Mucosa of descending colon (tissue), 3 donors: Measurements from ENCODE around the gene INO80. TPM values are rescaled to one million over a fixed set of nuclear protein-coding genes. Genes with fewer than 3 reads are reported as not detected.

ENCODE experiments used
- ATAC-seq: fragments of 200-7000 bp; cut with Tn5 transposase; one replicate; pipeline ENCODE4 v1.9.1; 2020; ENCODE audit warnings: mild to moderate bottlenecking, moderate library complexity
- DNase-seq, 3 donors: peaks; one replicate each; pipeline ENCODE4 v3.0.0-alpha.2; 2020
- H3K36me3 ChIP-seq: fragments of 200-600 bp; one replicate; pipeline ENCODE4 v1.8.0; 2021; ENCODE audit warnings: low read depth, mild to moderate bottlenecking
- H3K4me1 ChIP-seq: fragments of 200-600 bp; one replicate; pipeline ENCODE4 v1.8.0; 2021; ENCODE audit warnings: low read depth, mild to moderate bottlenecking
- H3K4me3 ChIP-seq: fragments of 200-600 bp; one replicate; pipeline ENCODE4 v1.8.0; 2021; ENCODE audit warnings: mild to moderate bottlenecking
- H3K9me3 ChIP-seq: fragments of 200-600 bp; one replicate; pipeline ENCODE4 v1.8.0; 2021; ENCODE audit warnings: mild to moderate bottlenecking
- CTCF ChIP-seq: fragments of 200-600 bp; IDR thresholded peaks from one replicate; pipeline ENCODE4 v1.8.0; 2022; ENCODE audit warnings: antibody characterized with exemption, mild to moderate bottlenecking
- intact Hi-C, 2 donors: fragments of 100-400 bp; cut with DNase I in 1 of 2; cut with micrococcal nuclease in 1 of 2; formaldehyde crosslinking; loops; one replicate each; pipeline versions ENCODE4 v1.11.0 to v1.11.1; 2022; cut with DNase I, micrococcal nuclease
- total RNA-seq, 3 donors: library from RNA; stranded (reverse); fragmentation: NEBNext Ultra II Directional in 2 of 3; extraction: Animal tissue kit (Norgen Biotek cat#: 25700) in 2 of 3; gene quantifications; one replicate each; pipeline versions ENCODE4 v1.2.1 to v1.2.4, GENCODE V29; 2021 to 2023
- donor health status: DM: no; HTN: no; CAD: no; lungs with moderate emphysema.
- donor health status: DM: no; HTN: no; CAD: no.
- donor health status: DM: no; HTN: yes; CAD: no.

Gene INO80
- total RNA-seq, 3 donors from 2014 or later = 22.7 to 28.0 (median 26.3) TPM

GRCh38 chr15:40931300-40932142 is 184.6 kb downstream of the INO80 start:
- Histone ChIP-seq H3K9me3 (no peaks in the 10 kb centered on the region), H3K36me3 (no peaks in the 10 kb centered on the region), H3K4me3 (no peak overlapping the region), H3K4me1 (peaks cover 52% of the 10 kb centered on the region)
- TF ChIP-seq CTCF = no peak
- intact Hi-C loops = no loop called here
- ATAC-seq = no peak
- DNase-seq = peak in 2 of 3 donors; percentile 43 to 44

- ATAC-seq = peak; percentile 15
- peaks cover 60% of the 10 kb centered on the region for H3K4me1 ChIP-seq
- peak; percentile 75 to 85 (median 79) for DNase-seq
- TF ChIP-seq CTCF = peak; percentile 41
- intact Hi-C loops = no loop called here
- peak overlapping the region; percentile 48 for H3K4me3 ChIP-seq
- no peaks in the 10 kb centered on the region for H3K9me3 ChIP-seq
- no peaks in the 10 kb centered on the region for H3K36me3 ChIP-seq
Observed at GRCh38 chr15:40930430-40931299, 185.4 kb downstream of the INO80 start.

- Histone ChIP-seq H3K36me3 (no peaks in the 10 kb centered on the region), H3K4me3 (peak overlapping the region; percentile 48), H3K4me1 (peaks cover 64% of the 10 kb centered on the region), H3K9me3 (no peaks in the 10 kb centered on the region)
- peak in 2 of 3 donors; percentile 63 to 75 for DNase-seq
- intact Hi-C loops = no loop called here
- no peak for TF ChIP-seq CTCF
- ATAC-seq = peak; percentile 5
Observed at GRCh38 chr15:40929660-40930429, 186.2 kb downstream of the INO80 start.

Other genes starting within 250 kb of the INO80 start
- 1 to 10 TPM; 1.6 to 6.2 (median 3.5) TPM for gene RHOV, start 242.0 kb downstream of the INO80 start, total RNA-seq
- gene VPS18, start 221.8 kb downstream of the INO80 start, total RNA-seq = 10 to 100 TPM; 14.1 to 21.1 (median 18.0) TPM
- 10 to 100 TPM in 2 of 3 donors, 1 to 10 TPM in 1; 9.4 to 23.0 (median 15.6) TPM for gene DLL4, start 186.9 kb downstream of the INO80 start, total RNA-seq
- 1 to 10 TPM in 2 of 3 donors, under 1 TPM in 1; 0.69 to 3.1 (median 2.6) TPM for gene CHAC1, start 162.8 kb downstream of the INO80 start, total RNA-seq
- gene EXD1, start 114.5 kb upstream of the INO80 start, total RNA-seq = not detected
- gene CHP1, start 115.0 kb upstream of the INO80 start, total RNA-seq = 100 to 1,000 TPM; 233 to 461 (median 354) TPM
- 1 to 10 TPM; 1.5 to 7.1 (median 1.5) TPM for gene OIP5, start 216.3 kb upstream of the INO80 start, total RNA-seq
- gene NUSAP1, start 216.6 kb upstream of the INO80 start, total RNA-seq = 10 to 100 TPM in 1 of 3 donors, 1 to 10 TPM in 2; 3.8 to 31.5 (median 8.3) TPM